Thoracic aorta (tissue), 2 donors: ENCODE data around the gene DTYMK. TPM values are rescaled to one million over a fixed set of nuclear protein-coding genes. Genes with fewer than 3 reads are reported as not detected.
A peak's percentile ranks its signal among the peaks of the same experiment; 100 is the strongest.

Experiments used
- ATAC-seq: fragments of 150-250 bp; one replicate; pipeline ENCODE4 v1.8.0; 2017; ENCODE audit warnings: low read depth; ENCODE audit not compliant: insufficient number of reproducible peaks, low FRiP score
- DNase-seq: peaks from one replicate; pipeline ENCODE4 v3.0.0-alpha.2; 2020; ENCODE audit warnings: low spot score
- H3K27ac ChIP-seq, 2 donors: fragments of 200-600 bp; sonication (generic); 1 replicate in 1 of 2; 2 replicates in 1 of 2; pipeline ENCODE4 v1.5.1; 2016; ENCODE audit warnings: mild to moderate bottlenecking in 2 of 2, moderate library complexity in 2 of 2
- H3K27me3 ChIP-seq: fragments of 200-600 bp; sonication (generic); replicated peaks from 2 replicates; pipeline ENCODE4 v1.6.0; 2016; ENCODE audit warnings: mild to moderate bottlenecking; ENCODE audit not compliant: insufficient read depth
- H3K36me3 ChIP-seq: fragments of 200-600 bp; sonication (generic); one replicate; pipeline ENCODE4 v1.5.1; 2016
- H3K4me1 ChIP-seq, 2 donors: fragments of 200-600 bp; sonication (generic); 1 replicate in 1 of 2; 2 replicates in 1 of 2; pipeline versions ENCODE4 v1.5.1 to v1.6.0; 2016; ENCODE audit warnings: low read depth in 2 of 2, mild to moderate bottlenecking in 1 of 2; ENCODE audit not compliant: control insufficient read depth in 1 of 2
- H3K4me3 ChIP-seq: fragments of 200-600 bp; sonication (generic); 2 replicates; pipeline ENCODE4 v1.5.1; 2016; ENCODE audit warnings: mild to moderate bottlenecking
- H3K9me3 ChIP-seq: fragments of 200-600 bp; sonication (generic); 2 replicates; pipeline ENCODE4 v1.5.1; 2016
- total RNA-seq, 2 donors: library from RNA; depleted of rRNA; stranded (reverse); fragments of >200 nt; gene quantifications; one replicate each; pipeline versions ENCODE4 v1.1.0 to v1.2.3, GENCODE V29; 2016
- TF ChIP-seq, protein P1 (sequence below): fragments of 200-600 bp; sonication (generic); IDR thresholded peaks from one replicate; pipeline ENCODE4 v1.5.1; 2019; ENCODE audit warnings: antibody characterized with exemption

DTYMK gene
- total RNA-seq, 2 donors from 2014 or later, result 6.2 to 6.4 TPM

GRCh38 chr2:241706537-241706936 lies 19.9 kb upstream of the DTYMK start:
- no peaks in the 10 kb centered on the region for H3K9me3 ChIP-seq
- DNase-seq, result no peak
- H3K27me3 ChIP-seq, result no peaks in the 10 kb centered on the region
- TF ChIP-seq, protein P1, sequence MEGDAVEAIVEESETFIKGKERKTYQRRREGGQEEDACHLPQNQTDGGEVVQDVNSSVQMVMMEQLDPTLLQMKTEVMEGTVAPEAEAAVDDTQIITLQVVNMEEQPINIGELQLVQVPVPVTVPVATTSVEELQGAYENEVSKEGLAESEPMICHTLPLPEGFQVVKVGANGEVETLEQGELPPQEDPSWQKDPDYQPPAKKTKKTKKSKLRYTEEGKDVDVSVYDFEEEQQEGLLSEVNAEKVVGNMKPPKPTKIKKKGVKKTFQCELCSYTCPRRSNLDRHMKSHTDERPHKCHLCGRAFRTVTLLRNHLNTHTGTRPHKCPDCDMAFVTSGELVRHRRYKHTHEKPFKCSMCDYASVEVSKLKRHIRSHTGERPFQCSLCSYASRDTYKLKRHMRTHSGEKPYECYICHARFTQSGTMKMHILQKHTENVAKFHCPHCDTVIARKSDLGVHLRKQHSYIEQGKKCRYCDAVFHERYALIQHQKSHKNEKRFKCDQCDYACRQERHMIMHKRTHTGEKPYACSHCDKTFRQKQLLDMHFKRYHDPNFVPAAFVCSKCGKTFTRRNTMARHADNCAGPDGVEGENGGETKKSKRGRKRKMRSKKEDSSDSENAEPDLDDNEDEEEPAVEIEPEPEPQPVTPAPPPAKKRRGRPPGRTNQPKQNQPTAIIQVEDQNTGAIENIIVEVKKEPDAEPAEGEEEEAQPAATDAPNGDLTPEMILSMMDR, result no peak
- H3K4me1 ChIP-seq, result peaks cover 8 to 12% of the 10 kb centered on the region in 2 donors
- peaks cover 42% of the 10 kb centered on the region for H3K36me3 ChIP-seq
- H3K27ac ChIP-seq, result no peak overlapping the region
- no peak for ATAC-seq
- H3K4me3 ChIP-seq, result no peak overlapping the region

DNA sequence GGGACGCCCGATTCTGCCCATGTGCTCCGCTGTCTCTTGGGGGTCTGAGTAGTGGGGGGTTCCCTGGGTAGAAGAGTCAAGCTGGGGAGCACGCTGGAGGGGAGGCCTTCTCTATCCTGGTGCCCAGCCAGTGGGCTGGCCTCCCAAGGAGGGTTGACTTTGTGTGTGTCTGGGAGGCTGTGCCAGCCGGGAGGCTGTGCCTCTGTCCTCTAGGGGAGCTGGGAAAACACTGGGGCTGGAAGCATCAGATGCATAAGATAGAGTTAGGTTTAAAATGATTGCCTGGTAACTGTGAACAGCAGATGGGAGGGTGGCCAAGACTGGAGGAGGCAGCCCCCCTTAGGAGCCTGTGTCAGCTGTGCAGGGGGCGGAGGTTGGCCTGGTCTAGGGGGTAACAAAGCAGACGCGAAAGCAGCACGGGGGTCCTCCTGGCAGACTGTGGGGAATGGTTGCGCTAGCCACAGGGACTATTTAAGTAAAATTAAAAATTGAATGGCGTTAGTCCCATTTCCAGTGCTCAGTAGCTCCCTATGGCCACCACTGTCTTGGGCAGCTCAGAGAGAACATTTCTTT lies 16.5 kb upstream of the DTYMK start:
- no peaks in the 10 kb centered on the region for H3K9me3 ChIP-seq
- H3K27ac ChIP-seq, result peak overlapping the region; percentile 33 to 68
- no peak for ATAC-seq
- no peaks in the 10 kb centered on the region for H3K27me3 ChIP-seq
- TF ChIP-seq, protein P1, result no peak
- no peak for DNase-seq
- H3K36me3 ChIP-seq, result peaks cover 24% of the 10 kb centered on the region
- peaks cover 12 to 14% of the 10 kb centered on the region in 2 donors for H3K4me1 ChIP-seq
- H3K4me3 ChIP-seq, result peak overlapping the region; percentile 84

GRCh38 chr2:241702155-241703031 lies 15.8 kb upstream of the DTYMK start:
- Histone ChIP-seq H3K27ac (peak overlapping the region; percentile 93 to 97), H3K36me3 (peaks cover 19% of the 10 kb centered on the region), H3K4me3 (peak overlapping the region; percentile 84), H3K4me1 (peaks cover 12 to 14% of the 10 kb centered on the region in 2 donors), H3K27me3 (no peaks in the 10 kb centered on the region), H3K9me3 (no peaks in the 10 kb centered on the region)
- DNase-seq (peak; percentile 29), ATAC-seq (peak; percentile 79)
- TF ChIP-seq, protein P1, result peak; percentile 27

DNA sequence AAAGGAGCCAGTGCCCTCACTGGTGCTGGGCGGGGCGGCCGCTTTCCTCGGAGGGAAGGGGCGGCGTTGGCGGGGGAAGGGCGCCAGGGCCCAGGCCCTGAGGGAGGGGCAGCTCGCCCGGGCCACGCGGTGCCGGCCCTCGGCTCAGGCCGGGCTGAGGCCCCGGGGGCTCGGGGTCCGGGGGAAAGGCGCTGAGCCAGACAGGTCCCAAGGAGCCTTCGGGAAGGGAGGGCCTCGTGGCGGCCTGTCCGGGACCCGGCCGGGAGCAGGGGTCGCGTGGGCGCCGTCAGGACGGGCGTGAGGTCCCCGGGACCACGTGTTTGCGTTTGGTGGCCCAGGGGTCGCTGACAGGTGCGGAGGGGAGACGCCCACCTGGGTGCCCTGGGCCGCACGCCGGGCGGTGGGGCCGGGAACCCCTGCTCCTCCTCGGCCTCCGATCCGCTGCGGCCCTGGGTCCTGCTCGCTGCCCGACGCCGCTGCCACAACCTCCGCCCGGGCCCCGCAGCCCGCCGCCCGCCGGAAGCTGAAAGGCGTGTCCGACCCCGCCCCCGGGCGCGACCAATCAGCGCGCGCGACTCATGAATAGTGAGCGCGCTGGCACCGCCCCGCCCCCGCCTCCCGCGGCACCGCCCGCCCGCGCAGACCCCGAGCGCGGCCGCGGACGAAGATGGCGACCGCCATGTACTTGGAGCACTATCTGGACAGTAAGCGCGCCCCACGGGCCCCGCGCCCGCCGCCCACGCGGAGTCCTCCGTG lies 15.0 kb upstream of the DTYMK start, which contains the start of gene ING5:
Gene ING5 (plus strand): TSS at position 641 of the 756 bp plus-strand sequence. CDS start 27 bp downstream, at position 668.
- H3K27me3 ChIP-seq, result no peaks in the 10 kb centered on the region
- DNase-seq (peak; percentile 81), ATAC-seq (peak; percentile 93)
- TF ChIP-seq, protein P1, result no peak
- peaks cover 11% of the 10 kb centered on the region for H3K36me3 ChIP-seq
- H3K9me3 ChIP-seq, result no peaks in the 10 kb centered on the region
- H3K27ac ChIP-seq, result peak within 1 kb of the TSS; percentile 93 to 97
- peak within 1 kb of the TSS; percentile 84 for H3K4me3 ChIP-seq
- peaks cover 12 to 14% of the 10 kb centered on the region in 2 donors for H3K4me1 ChIP-seq

DNA sequence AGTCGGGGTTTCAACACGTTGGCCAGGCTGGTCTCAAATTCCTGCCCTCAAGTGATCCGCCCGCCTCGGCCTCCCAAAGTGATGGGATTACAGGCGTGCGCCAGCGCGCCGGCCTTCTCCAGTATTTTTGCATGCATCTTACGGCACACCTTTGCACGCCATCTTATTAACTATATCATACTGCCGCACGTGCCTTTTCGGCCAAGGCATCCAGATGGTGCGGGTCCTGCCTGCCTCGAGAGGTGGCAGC lies 14.5 kb upstream of the DTYMK start:
- Histone ChIP-seq H3K27ac (peak overlapping the region; percentile 93 to 97), H3K27me3 (no peaks in the 10 kb centered on the region), H3K36me3 (peaks cover 6% of the 10 kb centered on the region), H3K4me1 (peaks cover 12 to 14% of the 10 kb centered on the region in 2 donors), H3K4me3 (peak overlapping the region; percentile 84), H3K9me3 (no peaks in the 10 kb centered on the region)
- DNase-seq (no peak), ATAC-seq (no peak)
- TF ChIP-seq, protein P1, result peak; percentile 42
